HepG2 (cell line): Measurements from ENCODE around the gene SS18L1. TPM values are rescaled to one million over a fixed set of nuclear protein-coding genes. Genes with fewer than 3 reads are reported as not detected.
A peak's percentile ranks its signal among the peaks of the same experiment; 100 is the strongest.

Experiments used
- ATRX ChIP-seq: sonication (generic); formaldehyde crosslinking; IDR thresholded peaks from 2 replicates; pipeline ENCODE4 v1.4.0; 2020; ENCODE audit warnings: missing genetic modification reagents, borderline replicate concordance
- CENPT ChIP-seq: sonication (generic); formaldehyde crosslinking; IDR thresholded peaks from 2 replicates; pipeline ENCODE4 v1.8.0; 2022; ENCODE audit warnings: low read depth, mild to moderate bottlenecking, moderate library complexity, missing genetic modification reagents
- NCOR1 ChIP-seq: fragments of 200-600 bp; sonication (generic); IDR thresholded peaks from 2 replicates; pipeline ENCODE4 v1.7.0; 2017; ENCODE audit warnings: antibody characterized with exemption, low read length, borderline replicate concordance
- ONECUT2 ChIP-seq: sonication (generic); formaldehyde crosslinking; IDR thresholded peaks from 2 replicates; pipeline ENCODE4 v1.4.0; 2020; ENCODE audit warnings: missing genetic modification reagents
- POLR2AphosphoS5 ChIP-seq: IDR thresholded peaks from 2 replicates; pipeline ENCODE4 v1.6.1; 2012; ENCODE audit warnings: low read depth, low read length
- PRMT3 ChIP-seq: sonication (generic); formaldehyde crosslinking; IDR thresholded peaks from 2 replicates; pipeline ENCODE4 v1.8.1; 2022; ENCODE audit warnings: low read depth, mild to moderate bottlenecking, moderate library complexity, missing genetic modification reagents, borderline replicate concordance
- SIX4 ChIP-seq: sonication (generic); formaldehyde crosslinking; IDR thresholded peaks from 2 replicates; pipeline ENCODE4 v1.4.0; 2020; ENCODE audit warnings: missing genetic modification reagents
- SMAD1 ChIP-seq: sonication (generic); formaldehyde crosslinking; IDR thresholded peaks from 2 replicates; pipeline ENCODE4 v1.4.0; 2020; ENCODE audit warnings: missing genetic modification reagents, low read depth, mild to moderate bottlenecking, borderline replicate concordance
- ZNF296 ChIP-seq: sonication (generic); formaldehyde crosslinking; conservative IDR thresholded peaks from 2 replicates; pipeline ENCODE4 v1.5.0; 2020; ENCODE audit warnings: mild to moderate bottlenecking, missing genetic modification reagents
- ZNF33A ChIP-seq: sonication (generic); formaldehyde crosslinking; IDR thresholded peaks from 2 replicates; pipeline ENCODE4 v1.5.1; 2020; ENCODE audit warnings: missing genetic modification reagents, mild to moderate bottlenecking, moderate library complexity, borderline replicate concordance
- ZNF343 ChIP-seq: sonication (generic); formaldehyde crosslinking; IDR thresholded peaks from 2 replicates; pipeline ENCODE4 v1.4.0; 2020; ENCODE audit warnings: mild to moderate bottlenecking, missing genetic modification reagents
- ZNF484 ChIP-seq: sonication (generic); formaldehyde crosslinking; IDR thresholded peaks from 2 replicates; pipeline ENCODE4 v1.5.1; 2020; ENCODE audit warnings: mild to moderate bottlenecking, low read depth, missing genetic modification reagents, borderline replicate concordance
- ZNF546 ChIP-seq: sonication (generic); formaldehyde crosslinking; conservative IDR thresholded peaks from 2 replicates; pipeline ENCODE4 v1.8.1; 2023; ENCODE audit warnings: mild to moderate bottlenecking, missing genetic modification reagents
- ZSCAN20 ChIP-seq: sonication (generic); formaldehyde crosslinking; IDR thresholded peaks from 2 replicates; pipeline ENCODE4 v1.4.0; 2020; ENCODE audit warnings: missing genetic modification reagents, mild to moderate bottlenecking, borderline replicate concordance
- polyA plus RNA-seq, 8 experiments: library from polyadenylated mRNA; depleted of rRNA in 3 of 8; stranded (reverse) in 7 of 8; unstranded in 1 of 8; fragments of >200 nt; fragmentation: Illumina TruSeq in 4 of 8; extraction: Trizol in 4 of 8; gene quantifications; 2 replicates each; pipeline versions ENCODE4 v1.2.1 to v1.2.3, GENCODE V29; 2011 to 2016; ENCODE audit warnings: low read depth in 4 of 8, missing spikeins in 1 of 8, mixed read lengths in 1 of 8; ENCODE audit not compliant: insufficient read depth in 1 of 8
- total RNA-seq, 5 experiments: library from RNA; depleted of rRNA; stranded (reverse); fragments of >200 nt; fragmentation: Illumina TruSeq; extraction: Trizol; gene quantifications; 2 replicates each; pipeline ENCODE4 v1.2.3, GENCODE V29; 2016; ENCODE audit warnings: low read depth in 1 of 5
- TF ChIP-seq, protein P1 (sequence below): sonication (generic); formaldehyde crosslinking; IDR thresholded peaks from 2 replicates; pipeline ENCODE4 v1.4.0; 2020; ENCODE audit warnings: missing genetic modification reagents
- TF ChIP-seq, protein P2 (sequence below): sonication (generic); formaldehyde crosslinking; IDR thresholded peaks from 2 replicates; pipeline ENCODE4 v1.8.1; 2023; ENCODE audit warnings: mild to moderate bottlenecking, missing genetic modification reagents
- TF ChIP-seq, protein P3 (sequence below): sonication (generic); formaldehyde crosslinking; conservative IDR thresholded peaks from 2 replicates; pipeline ENCODE4 v1.4.0; 2020; ENCODE audit warnings: missing genetic modification reagents
- TF ChIP-seq, protein P4 (sequence below): sonication (generic); formaldehyde crosslinking; conservative IDR thresholded peaks from 2 replicates; pipeline ENCODE4 v1.8.0; 2022; ENCODE audit warnings: mild to moderate bottlenecking, moderate library complexity, missing genetic modification reagents
- TF ChIP-seq, protein P5 (sequence below): IDR thresholded peaks from 2 replicates; pipeline ENCODE4 v1.6.1; 2016; ENCODE audit warnings: missing genetic modification reagents, missing compliant biosample characterization

Gene SS18L1
- total and polyA plus RNA-seq, 2 of the 13 experiments (the other 11 are each of a cell fraction or from before 2014, with no cell fraction given): 17.8 to 27.6 TPM

DNA sequence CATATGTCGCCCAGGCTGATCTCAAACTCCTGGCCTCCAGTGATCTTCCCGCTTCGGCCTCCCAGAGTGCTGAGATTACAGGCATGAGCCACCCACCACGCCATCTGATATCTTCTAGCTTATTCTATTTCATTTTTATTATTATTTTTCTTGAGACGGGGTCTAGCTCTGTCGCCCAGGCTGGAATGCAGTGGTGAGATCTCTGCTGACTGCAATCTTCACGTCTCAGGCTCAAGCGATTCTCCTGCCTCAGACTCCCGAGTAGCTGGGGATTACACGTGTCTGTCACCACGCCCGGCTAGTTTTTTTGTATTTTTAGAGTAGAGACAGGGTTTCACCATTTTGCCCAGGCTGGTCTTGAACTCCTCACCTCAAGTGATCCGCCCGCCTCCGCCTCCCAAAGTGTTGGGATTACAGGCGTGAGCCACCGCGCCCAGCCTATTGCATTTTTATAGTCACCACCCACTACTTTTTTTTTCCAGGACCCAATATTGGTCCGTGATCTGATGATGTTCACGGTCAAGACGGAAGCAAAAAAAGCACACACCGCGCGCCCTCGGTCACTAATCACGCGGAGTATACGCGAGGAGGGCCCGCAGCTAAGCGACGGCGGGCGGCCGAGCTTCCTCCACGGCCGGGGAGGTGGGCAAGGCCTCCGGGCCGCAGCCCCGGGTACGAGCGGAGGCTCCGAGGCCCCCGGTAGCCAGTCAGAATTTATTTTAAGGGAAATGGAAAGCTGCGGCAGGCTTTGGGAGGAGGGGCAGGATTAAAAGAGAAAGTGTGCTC is 22.4 kb upstream of the SS18L1 start (continued):
- TF ChIP-seq CENPT (CRISPR knock-in tag) (no peak), ZNF484 (CRISPR knock-in tag) (no peak), PRMT3 (CRISPR knock-in tag) (no peak), ZNF33A (no peak), SMAD1 (CRISPR knock-in tag) (no peak), SIX4 (CRISPR knock-in tag) (no peak), ATRX (no peak), ZNF546 (CRISPR knock-in tag) (no peak), ZNF296 (CRISPR knock-in tag) (no peak), ONECUT2 (CRISPR knock-in tag) (no peak), POLR2AphosphoS5 (peak; percentile 71), ZNF343 (CRISPR knock-in tag) (no peak), ZSCAN20 (no peak), NCOR1 (peak; percentile 12; the same call in 1 of the 2 replicates)
- TF ChIP-seq, protein P1, sequence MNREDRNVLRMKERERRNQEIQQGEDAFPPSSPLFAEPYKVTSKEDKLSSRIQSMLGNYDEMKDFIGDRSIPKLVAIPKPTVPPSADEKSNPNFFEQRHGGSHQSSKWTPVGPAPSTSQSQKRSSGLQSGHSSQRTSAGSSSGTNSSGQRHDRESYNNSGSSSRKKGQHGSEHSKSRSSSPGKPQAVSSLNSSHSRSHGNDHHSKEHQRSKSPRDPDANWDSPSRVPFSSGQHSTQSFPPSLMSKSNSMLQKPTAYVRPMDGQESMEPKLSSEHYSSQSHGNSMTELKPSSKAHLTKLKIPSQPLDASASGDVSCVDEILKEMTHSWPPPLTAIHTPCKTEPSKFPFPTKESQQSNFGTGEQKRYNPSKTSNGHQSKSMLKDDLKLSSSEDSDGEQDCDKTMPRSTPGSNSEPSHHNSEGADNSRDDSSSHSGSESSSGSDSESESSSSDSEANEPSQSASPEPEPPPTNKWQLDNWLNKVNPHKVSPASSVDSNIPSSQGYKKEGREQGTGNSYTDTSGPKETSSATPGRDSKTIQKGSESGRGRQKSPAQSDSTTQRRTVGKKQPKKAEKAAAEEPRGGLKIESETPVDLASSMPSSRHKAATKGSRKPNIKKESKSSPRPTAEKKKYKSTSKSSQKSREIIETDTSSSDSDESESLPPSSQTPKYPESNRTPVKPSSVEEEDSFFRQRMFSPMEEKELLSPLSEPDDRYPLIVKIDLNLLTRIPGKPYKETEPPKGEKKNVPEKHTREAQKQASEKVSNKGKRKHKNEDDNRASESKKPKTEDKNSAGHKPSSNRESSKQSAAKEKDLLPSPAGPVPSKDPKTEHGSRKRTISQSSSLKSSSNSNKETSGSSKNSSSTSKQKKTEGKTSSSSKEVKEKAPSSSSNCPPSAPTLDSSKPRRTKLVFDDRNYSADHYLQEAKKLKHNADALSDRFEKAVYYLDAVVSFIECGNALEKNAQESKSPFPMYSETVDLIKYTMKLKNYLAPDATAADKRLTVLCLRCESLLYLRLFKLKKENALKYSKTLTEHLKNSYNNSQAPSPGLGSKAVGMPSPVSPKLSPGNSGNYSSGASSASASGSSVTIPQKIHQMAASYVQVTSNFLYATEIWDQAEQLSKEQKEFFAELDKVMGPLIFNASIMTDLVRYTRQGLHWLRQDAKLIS: no peak
- TF ChIP-seq, protein P2, sequence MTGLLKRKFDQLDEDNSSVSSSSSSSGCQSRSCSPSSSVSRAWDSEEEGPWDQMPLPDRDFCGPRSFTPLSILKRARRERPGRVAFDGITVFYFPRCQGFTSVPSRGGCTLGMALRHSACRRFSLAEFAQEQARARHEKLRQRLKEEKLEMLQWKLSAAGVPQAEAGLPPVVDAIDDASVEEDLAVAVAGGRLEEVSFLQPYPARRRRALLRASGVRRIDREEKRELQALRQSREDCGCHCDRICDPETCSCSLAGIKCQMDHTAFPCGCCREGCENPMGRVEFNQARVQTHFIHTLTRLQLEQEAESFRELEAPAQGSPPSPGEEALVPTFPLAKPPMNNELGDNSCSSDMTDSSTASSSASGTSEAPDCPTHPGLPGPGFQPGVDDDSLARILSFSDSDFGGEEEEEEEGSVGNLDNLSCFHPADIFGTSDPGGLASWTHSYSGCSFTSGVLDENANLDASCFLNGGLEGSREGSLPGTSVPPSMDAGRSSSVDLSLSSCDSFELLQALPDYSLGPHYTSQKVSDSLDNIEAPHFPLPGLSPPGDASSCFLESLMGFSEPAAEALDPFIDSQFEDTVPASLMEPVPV (CRISPR knock-in tag): no peak
- TF ChIP-seq, protein P3, sequence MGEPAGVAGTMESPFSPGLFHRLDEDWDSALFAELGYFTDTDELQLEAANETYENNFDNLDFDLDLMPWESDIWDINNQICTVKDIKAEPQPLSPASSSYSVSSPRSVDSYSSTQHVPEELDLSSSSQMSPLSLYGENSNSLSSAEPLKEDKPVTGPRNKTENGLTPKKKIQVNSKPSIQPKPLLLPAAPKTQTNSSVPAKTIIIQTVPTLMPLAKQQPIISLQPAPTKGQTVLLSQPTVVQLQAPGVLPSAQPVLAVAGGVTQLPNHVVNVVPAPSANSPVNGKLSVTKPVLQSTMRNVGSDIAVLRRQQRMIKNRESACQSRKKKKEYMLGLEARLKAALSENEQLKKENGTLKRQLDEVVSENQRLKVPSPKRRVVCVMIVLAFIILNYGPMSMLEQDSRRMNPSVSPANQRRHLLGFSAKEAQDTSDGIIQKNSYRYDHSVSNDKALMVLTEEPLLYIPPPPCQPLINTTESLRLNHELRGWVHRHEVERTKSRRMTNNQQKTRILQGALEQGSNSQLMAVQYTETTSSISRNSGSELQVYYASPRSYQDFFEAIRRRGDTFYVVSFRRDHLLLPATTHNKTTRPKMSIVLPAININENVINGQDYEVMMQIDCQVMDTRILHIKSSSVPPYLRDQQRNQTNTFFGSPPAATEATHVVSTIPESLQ: no peak
- TF ChIP-seq, protein P4, sequence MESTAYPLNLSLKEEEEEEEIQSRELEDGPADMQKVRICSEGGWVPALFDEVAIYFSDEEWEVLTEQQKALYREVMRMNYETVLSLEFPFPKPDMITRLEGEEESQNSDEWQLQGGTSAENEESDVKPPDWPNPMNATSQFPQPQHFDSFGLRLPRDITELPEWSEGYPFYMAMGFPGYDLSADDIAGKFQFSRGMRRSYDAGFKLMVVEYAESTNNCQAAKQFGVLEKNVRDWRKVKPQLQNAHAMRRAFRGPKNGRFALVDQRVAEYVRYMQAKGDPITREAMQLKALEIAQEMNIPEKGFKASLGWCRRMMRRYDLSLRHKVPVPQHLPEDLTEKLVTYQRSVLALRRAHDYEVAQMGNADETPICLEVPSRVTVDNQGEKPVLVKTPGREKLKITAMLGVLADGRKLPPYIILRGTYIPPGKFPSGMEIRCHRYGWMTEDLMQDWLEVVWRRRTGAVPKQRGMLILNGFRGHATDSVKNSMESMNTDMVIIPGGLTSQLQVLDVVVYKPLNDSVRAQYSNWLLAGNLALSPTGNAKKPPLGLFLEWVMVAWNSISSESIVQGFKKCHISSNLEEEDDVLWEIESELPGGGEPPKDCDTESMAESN (CRISPR knock-in tag): no peak; the same call in 1 of the 2 replicates
- TF ChIP-seq, protein P5, sequence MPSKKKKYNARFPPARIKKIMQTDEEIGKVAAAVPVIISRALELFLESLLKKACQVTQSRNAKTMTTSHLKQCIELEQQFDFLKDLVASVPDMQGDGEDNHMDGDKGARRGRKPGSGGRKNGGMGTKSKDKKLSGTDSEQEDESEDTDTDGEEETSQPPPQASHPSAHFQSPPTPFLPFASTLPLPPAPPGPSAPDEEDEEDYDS (CRISPR knock-in tag): peak; percentile 59; the same call in 1 of the 2 replicates
